RPMI7951 (cell line): ENCODE results near the gene ARIH2. TPM values are rescaled to one million over a fixed set of nuclear protein-coding genes. Genes with fewer than 3 reads are reported as not detected.

Experiments
- DNase-seq: peaks from one replicate; pipeline ENCODE4 v3.0.0-alpha.2; 2012; ENCODE audit warnings: low read depth
- total RNA-seq: library from RNA; depleted of rRNA; stranded (reverse); fragments of >200 nt; shearing (Covaris generic); gene quantifications from 2 replicates; pipeline ENCODE4 v1.2.3, GENCODE V29; 2014

The ARIH2 gene
- total RNA-seq, 1 experiment from 2014 or later = 74.0 TPM

GRCh38 chr3:48928679-48929078 lies 10.0 kb downstream of the ARIH2 start:
- DNase-seq = no peak

- no peak for DNase-seq
Observed at GRCh38 chr3:48929358-48930035, 10.9 kb downstream of the ARIH2 start.

- no peak for DNase-seq
Observed at GRCh38 chr3:48930590-48930989, 11.9 kb downstream of the ARIH2 start.

GRCh38 chr3:48931944-48932580 lies 13.4 kb downstream of the ARIH2 start:
- no peak for DNase-seq

- DNase-seq = no peak
Observed at GRCh38 chr3:48934333-48934991, 15.8 kb downstream of the ARIH2 start.

- no peak for DNase-seq
Observed at GRCh38 chr3:48935530-48935929, 16.9 kb downstream of the ARIH2 start.

GRCh38 chr3:48938156-48938555 lies 19.5 kb downstream of the ARIH2 start:
- DNase-seq = no peak

- DNase-seq = no peak
Observed at GRCh38 chr3:48938689-48939088, 20.0 kb downstream of the ARIH2 start.

- DNase-seq = no peak
Observed at GRCh38 chr3:48945432-48945831, 26.8 kb downstream of the ARIH2 start.

- DNase-seq = no peak
Observed at GRCh38 chr3:48945891-48946549, 27.4 kb downstream of the ARIH2 start.

GRCh38 chr3:48949376-48949717 lies 30.7 kb downstream of the ARIH2 start:
- DNase-seq = no peak

- no peak for DNase-seq
Observed at GRCh38 chr3:48950051-48950450, 31.4 kb downstream of the ARIH2 start.

GRCh38 chr3:48951764-48952163 lies 33.1 kb downstream of the ARIH2 start:
- no peak for DNase-seq

- DNase-seq = no peak
Observed at GRCh38 chr3:48952510-48953118, 34.0 kb downstream of the ARIH2 start.

GRCh38 chr3:48957006-48957705 lies 38.5 kb downstream of the ARIH2 start:
- no peak for DNase-seq

GRCh38 chr3:48960841-48961413 lies 42.3 kb downstream of the ARIH2 start:
- no peak for DNase-seq

GRCh38 chr3:48962340-48962739 lies 43.7 kb downstream of the ARIH2 start:
- no peak for DNase-seq

- no peak for DNase-seq
Observed at GRCh38 chr3:48962939-48963338, 44.3 kb downstream of the ARIH2 start.

GRCh38 chr3:48963591-48963990 lies 44.9 kb downstream of the ARIH2 start:
- no peak for DNase-seq

GRCh38 chr3:48966367-48966766 lies 47.7 kb downstream of the ARIH2 start:
- no peak for DNase-seq

- no peak for DNase-seq
Observed at GRCh38 chr3:48966876-48967361, 48.3 kb downstream of the ARIH2 start.
